Measurements from ENCODE around the gene AKIP1. TPM values are rescaled to one million over a fixed set of nuclear protein-coding genes. Genes with fewer than 3 reads are reported as not detected.
A peak's percentile ranks its signal among the peaks of the same experiment; 100 is the strongest.

Gene AKIP1
- total RNA-seq, 2 experiments from 2014 or later: 25.2 to 28.2 TPM

DNA sequence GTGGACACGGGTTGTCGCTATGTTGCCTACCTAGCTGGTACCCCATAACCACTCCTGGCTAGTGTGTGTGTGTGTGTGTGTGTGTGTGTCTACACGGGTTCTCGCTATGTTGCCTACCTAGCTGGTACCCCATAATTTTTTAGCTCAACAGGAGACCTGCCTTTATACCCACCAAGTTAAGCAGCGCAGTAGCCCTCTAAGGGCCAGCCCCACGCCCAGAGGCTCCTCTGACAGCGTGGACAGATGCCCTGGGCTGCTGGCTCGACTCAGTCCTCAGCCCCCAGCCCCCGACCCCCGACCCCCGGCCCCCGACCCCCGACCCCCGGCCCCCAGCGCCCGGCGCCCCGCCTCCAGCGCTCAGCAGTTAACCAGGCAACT lies 351 bp upstream of the AKIP1 start:
- POLR2A ChIA-PET: interaction anchor here (0.6 to 1.9 kb wide), 3 partner anchors 54 to 1950 kb away, joined by 3 to 5 read pairs (median 4); partner anchors contain the start of gene TMEM9B
- CTCF ChIA-PET (ENCODE audit: unreplicated experiment): interaction anchor here (0.6 kb wide), 1 partner anchor 982 kb away, joined by 24 read pairs; no protein-coding TSS in a partner anchor

DNA sequence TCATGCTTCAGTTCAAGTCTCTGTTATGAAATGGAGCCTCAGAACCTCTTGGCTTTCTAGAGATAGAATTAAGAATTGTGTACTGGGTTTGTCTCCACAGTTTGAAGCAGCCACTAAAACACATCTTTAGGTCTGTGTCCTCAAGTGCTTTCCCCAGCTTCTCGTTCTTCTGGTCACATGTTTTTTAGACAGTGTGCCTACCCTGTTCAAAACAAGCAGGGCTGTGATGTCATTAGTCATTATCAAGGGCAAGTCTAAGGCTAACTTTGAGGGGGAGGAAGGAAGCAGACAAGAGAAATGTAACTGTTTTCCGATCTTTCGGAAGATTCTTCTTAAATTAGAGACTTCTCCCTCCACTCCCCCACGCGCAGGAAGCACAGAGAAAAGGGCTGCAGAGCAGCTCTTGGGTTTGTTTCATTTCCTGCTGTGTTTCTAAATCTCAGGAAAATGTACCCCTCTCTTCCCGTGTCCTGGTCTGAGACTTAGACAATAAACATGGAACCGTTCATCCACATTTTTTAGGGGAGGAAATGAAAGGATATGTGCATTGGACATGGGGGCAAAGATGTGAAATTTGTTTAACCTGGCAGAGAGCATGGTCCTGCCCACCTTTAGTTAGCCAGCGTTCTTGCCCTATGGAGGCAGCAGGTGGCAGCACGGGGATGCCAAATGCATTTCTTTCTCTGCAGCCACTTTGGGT lies 3.1 kb downstream of the AKIP1 start:
- peak; percentile 70 for DNase-seq (ENCODE audit: low spot score)
- TF ChIP-seq, protein P1, sequence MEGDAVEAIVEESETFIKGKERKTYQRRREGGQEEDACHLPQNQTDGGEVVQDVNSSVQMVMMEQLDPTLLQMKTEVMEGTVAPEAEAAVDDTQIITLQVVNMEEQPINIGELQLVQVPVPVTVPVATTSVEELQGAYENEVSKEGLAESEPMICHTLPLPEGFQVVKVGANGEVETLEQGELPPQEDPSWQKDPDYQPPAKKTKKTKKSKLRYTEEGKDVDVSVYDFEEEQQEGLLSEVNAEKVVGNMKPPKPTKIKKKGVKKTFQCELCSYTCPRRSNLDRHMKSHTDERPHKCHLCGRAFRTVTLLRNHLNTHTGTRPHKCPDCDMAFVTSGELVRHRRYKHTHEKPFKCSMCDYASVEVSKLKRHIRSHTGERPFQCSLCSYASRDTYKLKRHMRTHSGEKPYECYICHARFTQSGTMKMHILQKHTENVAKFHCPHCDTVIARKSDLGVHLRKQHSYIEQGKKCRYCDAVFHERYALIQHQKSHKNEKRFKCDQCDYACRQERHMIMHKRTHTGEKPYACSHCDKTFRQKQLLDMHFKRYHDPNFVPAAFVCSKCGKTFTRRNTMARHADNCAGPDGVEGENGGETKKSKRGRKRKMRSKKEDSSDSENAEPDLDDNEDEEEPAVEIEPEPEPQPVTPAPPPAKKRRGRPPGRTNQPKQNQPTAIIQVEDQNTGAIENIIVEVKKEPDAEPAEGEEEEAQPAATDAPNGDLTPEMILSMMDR (conservative IDR thresholded peaks at IDR 0.05; ENCODE audit: low read length): peak; percentile 91
- no peak for TF ChIP-seq EZH2phosphoT487 (IDR thresholded peaks at IDR 0.05; ENCODE audit: borderline replicate concordance, low read depth, low read length)
- peaks cover 36% of the 10 kb centered on the region for H3K36me3 ChIP-seq (ENCODE audit: insufficient read depth, low read length)
- peaks cover 5% of the 10 kb centered on the region; the same call in 1 of the 2 replicates for H3K79me2 ChIP-seq (ENCODE audit: insufficient read depth, low read depth, low read length)
- H2AFZ ChIP-seq (ENCODE audit: low read length): peak overlapping the region; percentile 90
- H3K27ac ChIP-seq (ENCODE audit: low read depth, low read length, poor library complexity, severe bottlenecking): peak overlapping the region; percentile 51
- ChIA-PET POLR2A (interaction anchor here (0.6 kb wide), 1 partner anchor 163 kb away, joined by 3 read pairs; no protein-coding TSS in a partner anchor), CTCF (ENCODE audit: unreplicated experiment) (interaction anchor here (0.5 to 2.1 kb wide), 2 partner anchors 45 to 67 kb away, joined by 3 to 8 read pairs; no protein-coding TSS in a partner anchor)
- H3K9me3 ChIP-seq (ENCODE audit: low read length): no peaks in the 10 kb centered on the region
- H3K4me1 ChIP-seq (ENCODE audit: insufficient read depth, low read length, poor library complexity, severe bottlenecking): peaks cover 23% of the 10 kb centered on the region
- peak overlapping the region; percentile 76 for H3K4me2 ChIP-seq (ENCODE audit: low read length)
- H3K4me3 ChIP-seq (ENCODE audit: low read depth, low read length, poor library complexity, severe bottlenecking): peak overlapping the region; percentile 57
- no peaks in the 10 kb centered on the region for H4K20me1 ChIP-seq (ENCODE audit: insufficient read depth, low read length)
- no peaks in the 10 kb centered on the region for H3K9me2 ChIP-seq (ENCODE audit: insufficient read depth, low read length)
- TSS peak; percentile 33 for BruUV-seq (replicated peaks)
- intact Hi-C loops (cut with micrococcal nuclease; ENCODE audit: unreplicated experiment): loop anchor here (1.0 to 10.0 kb wide), 6 partner anchors 45 to 841 kb away; partner anchors contain the start of gene ZNF143

More for the DNA sequence above, 351 bp upstream of the AKIP1 start:
- Histone ChIP-seq H3K9me3 (ENCODE audit: low read length) (no peaks in the 10 kb centered on the region), H2AFZ (ENCODE audit: low read length) (peak overlapping the region; percentile 84), H4K20me1 (ENCODE audit: insufficient read depth, low read length) (no peaks in the 10 kb centered on the region), H3K9me2 (ENCODE audit: insufficient read depth, low read length) (no peaks in the 10 kb centered on the region), H3K27ac (ENCODE audit: low read depth, low read length, poor library complexity, severe bottlenecking) (no peak overlapping the region), H3K4me2 (ENCODE audit: low read length) (peak overlapping the region; percentile 66), H3K36me3 (ENCODE audit: insufficient read depth, low read length) (peaks cover 6% of the 10 kb centered on the region; the same call in 1 of the 2 replicates), H3K4me3 (ENCODE audit: low read depth, low read length, poor library complexity, severe bottlenecking) (peak overlapping the region; percentile 77), H3K4me1 (ENCODE audit: insufficient read depth, low read length, poor library complexity, severe bottlenecking) (peaks cover 23% of the 10 kb centered on the region), H3K79me2 (ENCODE audit: insufficient read depth, low read depth, low read length) (peaks cover 5% of the 10 kb centered on the region; the same call in 1 of the 2 replicates)
- no peak for DNase-seq (ENCODE audit: low spot score)
- TF ChIP-seq EZH2phosphoT487 (IDR thresholded peaks at IDR 0.05; ENCODE audit: borderline replicate concordance, low read depth, low read length): no peak
- TF ChIP-seq, protein P1 (conservative IDR thresholded peaks at IDR 0.05; ENCODE audit: low read length): no peak
- BruUV-seq (replicated peaks): no TSS peak
- intact Hi-C loops (cut with micrococcal nuclease; ENCODE audit: unreplicated experiment): loop anchor here (1.0 to 10.0 kb wide), 5 partner anchors 54 to 844 kb away; partner anchors contain the start of genes TMEM9B and ZNF143

Measured in OCI-LY7 (cell line).